Osteocyte (in vitro differentiated cells): ENCODE measurements around the gene PLCB1. TPM values are rescaled to one million over a fixed set of nuclear protein-coding genes. Genes with fewer than 3 reads are reported as not detected.
A peak's percentile ranks its signal among the peaks of the same experiment; 100 is the strongest.

Source experiments
- DNase-seq: peaks from one replicate; pipeline ENCODE4 v3.0.0; 2021; ENCODE audit warnings: mixed read lengths; ENCODE audit not compliant: unreplicated experiment; ENCODE audit errors: extremely low spot score
- H3K27ac Mint-ChIP-seq: one replicate; pipeline ENCODE4 v1.8.0; 2021; ENCODE audit warnings: mild to moderate bottlenecking, mixed read lengths; ENCODE audit not compliant: unreplicated experiment
- H3K27me3 Mint-ChIP-seq: one replicate; pipeline ENCODE4 v1.8.0; 2021; ENCODE audit warnings: mixed read lengths; ENCODE audit not compliant: unreplicated experiment
- H3K36me3 Mint-ChIP-seq: one replicate; pipeline ENCODE4 v1.8.0; 2021; ENCODE audit warnings: mixed read lengths; ENCODE audit not compliant: unreplicated experiment
- H3K4me1 Mint-ChIP-seq: one replicate; pipeline ENCODE4 v1.8.0; 2021; ENCODE audit warnings: mixed read lengths; ENCODE audit not compliant: unreplicated experiment
- H3K4me3 Mint-ChIP-seq: one replicate; pipeline ENCODE4 v1.8.0; 2021; ENCODE audit warnings: mild to moderate bottlenecking, moderate library complexity, mixed read lengths; ENCODE audit not compliant: unreplicated experiment
- H3K9me3 Mint-ChIP-seq: one replicate; pipeline ENCODE4 v1.8.0; 2021; ENCODE audit warnings: mixed read lengths; ENCODE audit not compliant: unreplicated experiment
- total RNA-seq: library from RNA; stranded (reverse); gene quantifications from 2 replicates; pipeline ENCODE4 v1.2.1, GENCODE V29; 2021
- TF ChIP-seq, protein P1 (sequence below): fragments of 200-600 bp; sonication (generic); IDR thresholded peaks from 2 replicates; pipeline ENCODE4 v1.5.0; 2021; ENCODE audit warnings: antibody characterized with exemption, mild to moderate bottlenecking, moderate library complexity

PLCB1 gene
- total RNA-seq, 1 donor from 2014 or later, result 33.3 TPM

DNA sequence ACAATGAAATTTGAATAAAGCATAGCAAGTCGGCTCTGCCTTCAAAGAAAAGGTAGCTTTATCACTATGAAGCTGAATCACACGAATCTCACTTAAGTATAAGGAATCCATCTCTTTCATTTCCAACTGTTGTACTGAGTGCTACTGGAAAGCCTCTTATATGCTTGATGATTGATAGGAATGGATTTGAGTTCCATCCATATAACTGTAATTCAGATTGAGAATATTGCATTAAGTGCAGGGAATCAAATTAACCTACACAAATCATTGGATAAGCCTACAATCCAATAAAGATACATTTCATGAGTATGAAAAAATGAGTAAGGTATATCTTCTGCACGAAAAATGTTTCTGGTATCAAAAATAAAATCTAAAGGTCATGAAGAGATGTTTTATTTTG is 492.0 kb downstream of the PLCB1 start:
- peaks cover 1% of the 10 kb centered on the region for H3K36me3 Mint-ChIP-seq
- no peaks in the 10 kb centered on the region for H3K9me3 Mint-ChIP-seq
- H3K27me3 Mint-ChIP-seq, result no peaks in the 10 kb centered on the region
- DNase-seq, result no peak
- no peak overlapping the region for H3K4me3 Mint-ChIP-seq
- H3K27ac Mint-ChIP-seq, result no peak overlapping the region
- TF ChIP-seq, protein P1, sequence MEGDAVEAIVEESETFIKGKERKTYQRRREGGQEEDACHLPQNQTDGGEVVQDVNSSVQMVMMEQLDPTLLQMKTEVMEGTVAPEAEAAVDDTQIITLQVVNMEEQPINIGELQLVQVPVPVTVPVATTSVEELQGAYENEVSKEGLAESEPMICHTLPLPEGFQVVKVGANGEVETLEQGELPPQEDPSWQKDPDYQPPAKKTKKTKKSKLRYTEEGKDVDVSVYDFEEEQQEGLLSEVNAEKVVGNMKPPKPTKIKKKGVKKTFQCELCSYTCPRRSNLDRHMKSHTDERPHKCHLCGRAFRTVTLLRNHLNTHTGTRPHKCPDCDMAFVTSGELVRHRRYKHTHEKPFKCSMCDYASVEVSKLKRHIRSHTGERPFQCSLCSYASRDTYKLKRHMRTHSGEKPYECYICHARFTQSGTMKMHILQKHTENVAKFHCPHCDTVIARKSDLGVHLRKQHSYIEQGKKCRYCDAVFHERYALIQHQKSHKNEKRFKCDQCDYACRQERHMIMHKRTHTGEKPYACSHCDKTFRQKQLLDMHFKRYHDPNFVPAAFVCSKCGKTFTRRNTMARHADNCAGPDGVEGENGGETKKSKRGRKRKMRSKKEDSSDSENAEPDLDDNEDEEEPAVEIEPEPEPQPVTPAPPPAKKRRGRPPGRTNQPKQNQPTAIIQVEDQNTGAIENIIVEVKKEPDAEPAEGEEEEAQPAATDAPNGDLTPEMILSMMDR, result no peak
- H3K4me1 Mint-ChIP-seq, result peaks cover 21% of the 10 kb centered on the region

DNA sequence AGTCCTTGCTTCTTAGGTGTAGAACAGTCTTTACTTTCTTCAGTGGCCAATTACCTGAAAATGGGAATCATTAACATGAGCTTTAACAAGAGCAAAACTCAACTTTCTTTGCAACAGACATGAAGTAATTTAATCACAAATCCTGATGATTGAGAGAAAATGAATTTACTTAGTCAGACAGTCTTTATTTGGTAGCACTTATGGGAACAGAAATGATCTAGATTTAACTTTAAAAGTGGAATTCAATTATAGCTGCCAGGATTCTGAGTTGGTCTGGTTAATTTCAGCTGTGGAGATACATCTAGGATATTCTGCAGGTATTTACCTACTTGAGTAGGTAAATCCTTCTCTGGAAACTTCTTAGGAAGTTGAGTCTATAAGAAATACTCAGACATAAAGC is 492.6 kb downstream of the PLCB1 start:
- H3K4me3 Mint-ChIP-seq, result no peak overlapping the region
- peaks cover 21% of the 10 kb centered on the region for H3K4me1 Mint-ChIP-seq
- H3K27me3 Mint-ChIP-seq, result no peaks in the 10 kb centered on the region
- H3K9me3 Mint-ChIP-seq, result no peaks in the 10 kb centered on the region
- TF ChIP-seq, protein P1, result no peak
- H3K27ac Mint-ChIP-seq, result no peak overlapping the region
- peaks cover 1% of the 10 kb centered on the region for H3K36me3 Mint-ChIP-seq
- DNase-seq, result no peak

DNA sequence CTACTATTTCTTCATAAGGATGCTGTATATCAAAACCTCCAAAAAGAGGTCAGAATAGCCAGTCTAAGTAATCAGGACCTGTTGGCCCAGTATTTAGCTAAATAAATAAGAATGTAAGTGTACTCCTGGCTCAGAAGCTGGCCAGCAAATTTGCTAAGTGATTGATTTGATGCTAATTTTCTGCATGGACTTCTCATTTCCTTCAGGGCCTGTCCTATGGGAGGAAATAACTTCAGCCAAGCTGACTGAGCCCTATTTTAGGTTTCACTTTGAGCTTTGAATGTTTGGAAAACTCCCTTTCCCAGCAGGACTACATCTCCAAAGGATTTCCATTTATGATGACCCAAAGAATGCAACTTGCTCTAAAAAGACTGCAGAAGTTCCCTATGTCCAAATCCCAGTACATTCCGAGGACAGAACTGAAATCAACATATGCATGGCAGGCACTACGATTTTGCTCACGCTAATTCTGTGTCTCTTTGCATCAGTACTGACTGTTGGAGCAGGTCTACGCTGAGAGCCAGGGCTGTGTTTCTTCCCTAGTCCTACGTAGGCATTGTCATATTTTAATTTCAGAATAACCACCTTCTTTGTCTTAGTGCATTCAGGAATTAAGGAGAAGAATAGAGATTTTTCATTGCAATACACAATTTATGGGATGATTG is 495.4 kb downstream of the PLCB1 start:
- Mint-ChIP-seq H3K9me3 (no peaks in the 10 kb centered on the region), H3K4me1 (peaks cover 21% of the 10 kb centered on the region), H3K4me3 (peak overlapping the region; percentile 50), H3K27ac (no peak overlapping the region), H3K27me3 (no peaks in the 10 kb centered on the region), H3K36me3 (peaks cover 11% of the 10 kb centered on the region)
- DNase-seq, result no peak
- TF ChIP-seq, protein P1, result no peak

DNA sequence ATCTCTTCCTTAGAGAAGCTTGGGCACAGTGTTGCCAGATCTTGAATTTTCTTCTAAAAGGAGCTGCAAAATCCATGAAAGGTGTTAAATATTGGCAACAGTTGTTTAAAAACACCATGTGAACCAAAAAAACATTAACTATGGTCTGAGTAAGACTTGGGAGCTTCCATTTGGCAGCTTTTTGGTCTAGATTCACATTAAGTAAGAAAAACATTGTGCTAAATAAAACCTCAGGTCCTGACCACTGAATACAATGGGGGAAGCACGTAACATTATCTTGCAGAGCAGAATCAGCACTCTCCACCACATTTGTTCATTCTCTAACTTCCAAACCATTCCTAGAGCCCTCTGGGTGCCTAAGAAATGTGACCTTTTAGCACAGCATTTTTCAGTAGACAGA is 499.2 kb downstream of the PLCB1 start:
- DNase-seq, result no peak
- H3K27me3 Mint-ChIP-seq, result no peaks in the 10 kb centered on the region
- TF ChIP-seq, protein P1, result no peak
- peaks cover 11% of the 10 kb centered on the region for H3K36me3 Mint-ChIP-seq
- H3K4me3 Mint-ChIP-seq, result no peak overlapping the region
- H3K27ac Mint-ChIP-seq, result no peak overlapping the region
- H3K4me1 Mint-ChIP-seq, result peaks cover 26% of the 10 kb centered on the region
- no peaks in the 10 kb centered on the region for H3K9me3 Mint-ChIP-seq

DNA sequence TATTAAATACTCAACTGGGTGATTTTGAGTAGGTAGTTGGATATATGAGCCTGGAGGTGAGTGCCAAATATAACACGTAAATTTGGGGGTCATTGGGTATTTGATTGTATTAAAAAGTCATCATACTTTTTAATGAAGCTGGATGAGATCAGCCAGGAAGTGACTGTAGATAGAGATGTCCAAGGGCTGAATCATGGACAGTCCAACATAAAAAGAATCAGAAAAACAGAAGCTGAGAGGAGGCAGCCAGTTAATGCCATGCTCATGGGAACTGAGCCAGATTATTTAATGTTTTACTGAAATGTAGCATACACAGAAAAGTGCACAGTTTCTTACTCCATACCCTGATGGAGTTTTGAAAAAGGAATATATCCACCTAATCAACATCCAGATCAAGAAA is 501.3 kb downstream of the PLCB1 start:
- Mint-ChIP-seq H3K4me3 (no peak overlapping the region), H3K27me3 (no peaks in the 10 kb centered on the region), H3K9me3 (no peaks in the 10 kb centered on the region), H3K36me3 (peaks cover 12% of the 10 kb centered on the region), H3K4me1 (peaks cover 9% of the 10 kb centered on the region), H3K27ac (no peak overlapping the region)
- DNase-seq, result no peak
- TF ChIP-seq, protein P1, result no peak
